ENCODE measurements around the gene ADGRB3. TPM values are rescaled to one million over a fixed set of nuclear protein-coding genes. Genes with fewer than 3 reads are reported as not detected.

Gene ADGRB3
- polyA plus RNA-seq, 1 experiment = not detected

DNA sequence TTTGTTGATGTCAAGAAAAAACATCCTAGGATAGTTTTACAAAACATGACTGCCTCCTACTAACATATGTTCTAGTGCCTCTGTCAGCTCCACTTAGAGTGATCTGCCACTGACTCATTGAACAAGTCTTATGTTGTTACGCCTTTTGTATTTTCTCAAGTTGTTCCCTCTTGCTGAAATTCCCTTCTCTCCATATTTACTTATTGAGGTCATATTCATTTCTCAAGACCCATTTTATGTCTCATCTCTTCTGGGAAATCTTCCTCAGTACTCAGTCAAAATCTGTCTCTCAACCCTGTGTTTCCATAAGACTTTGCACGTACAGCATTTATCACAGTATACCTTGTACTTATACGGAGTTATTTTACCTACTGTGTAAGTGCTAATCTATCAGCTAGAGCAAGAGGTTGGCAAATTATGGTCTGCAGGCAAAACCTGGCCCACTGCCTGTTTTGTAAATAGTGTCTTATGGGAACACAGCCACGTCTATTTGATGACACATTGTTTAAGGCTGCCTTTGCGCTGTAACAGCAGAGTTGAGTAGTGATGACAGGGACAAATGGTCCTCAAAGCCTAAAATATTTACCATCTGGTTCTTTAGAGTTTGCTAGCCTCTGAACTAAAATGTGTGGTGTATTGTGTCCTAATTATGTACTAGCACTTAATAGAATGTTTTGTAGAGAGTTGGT is 83.4 kb downstream of the ADGRB3 start:
- ChIA-PET POLR2A (no interaction called here), CTCF (no interaction called here)
- Histone ChIP-seq H3K27ac (ENCODE audit: low read depth, low read length) (no peak overlapping the region), H3K27me3 (ENCODE audit: control insufficient read depth, insufficient read depth, low read length) (no peaks in the 10 kb centered on the region), H3K9me3 (ENCODE audit: control insufficient read depth, insufficient read depth, low read length) (no peaks in the 10 kb centered on the region), H3K4me3 (ENCODE audit: low read depth, low read length) (no peak overlapping the region)
- no peak for DNase-seq (ENCODE audit: low read depth, low spot score)
- TF ChIP-seq, protein P1, sequence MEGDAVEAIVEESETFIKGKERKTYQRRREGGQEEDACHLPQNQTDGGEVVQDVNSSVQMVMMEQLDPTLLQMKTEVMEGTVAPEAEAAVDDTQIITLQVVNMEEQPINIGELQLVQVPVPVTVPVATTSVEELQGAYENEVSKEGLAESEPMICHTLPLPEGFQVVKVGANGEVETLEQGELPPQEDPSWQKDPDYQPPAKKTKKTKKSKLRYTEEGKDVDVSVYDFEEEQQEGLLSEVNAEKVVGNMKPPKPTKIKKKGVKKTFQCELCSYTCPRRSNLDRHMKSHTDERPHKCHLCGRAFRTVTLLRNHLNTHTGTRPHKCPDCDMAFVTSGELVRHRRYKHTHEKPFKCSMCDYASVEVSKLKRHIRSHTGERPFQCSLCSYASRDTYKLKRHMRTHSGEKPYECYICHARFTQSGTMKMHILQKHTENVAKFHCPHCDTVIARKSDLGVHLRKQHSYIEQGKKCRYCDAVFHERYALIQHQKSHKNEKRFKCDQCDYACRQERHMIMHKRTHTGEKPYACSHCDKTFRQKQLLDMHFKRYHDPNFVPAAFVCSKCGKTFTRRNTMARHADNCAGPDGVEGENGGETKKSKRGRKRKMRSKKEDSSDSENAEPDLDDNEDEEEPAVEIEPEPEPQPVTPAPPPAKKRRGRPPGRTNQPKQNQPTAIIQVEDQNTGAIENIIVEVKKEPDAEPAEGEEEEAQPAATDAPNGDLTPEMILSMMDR (IDR thresholded peaks at IDR 0.05; ENCODE audit: low read depth, low read length) = no peak

DNA sequence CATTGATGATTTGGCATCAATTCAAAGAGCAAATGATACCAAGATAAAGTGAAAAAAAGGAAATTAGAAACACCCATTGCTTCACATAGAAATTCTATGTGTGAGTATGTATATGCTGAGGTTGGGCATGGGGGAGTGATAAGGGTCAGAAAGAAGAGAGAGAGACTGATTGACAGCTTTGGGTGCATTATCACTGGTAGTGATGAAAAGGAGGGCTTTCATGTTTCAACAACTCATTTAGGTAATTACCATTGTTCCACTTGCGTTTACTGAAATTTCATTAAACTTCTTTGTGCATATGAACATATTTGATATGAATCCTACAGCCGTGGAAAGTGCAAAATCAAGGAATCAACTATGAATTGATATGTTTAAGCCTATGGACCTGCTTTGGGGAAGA is 84.7 kb downstream of the ADGRB3 start:
- ChIA-PET CTCF (no interaction called here), POLR2A (no interaction called here)
- Histone ChIP-seq H3K27ac (ENCODE audit: low read depth, low read length) (no peak overlapping the region), H3K27me3 (ENCODE audit: control insufficient read depth, insufficient read depth, low read length) (no peaks in the 10 kb centered on the region), H3K9me3 (ENCODE audit: control insufficient read depth, insufficient read depth, low read length) (no peaks in the 10 kb centered on the region), H3K4me3 (ENCODE audit: low read depth, low read length) (no peak overlapping the region)
- TF ChIP-seq, protein P1 (IDR thresholded peaks at IDR 0.05; ENCODE audit: low read depth, low read length) = no peak
- DNase-seq (ENCODE audit: low read depth, low spot score) = no peak

DNA sequence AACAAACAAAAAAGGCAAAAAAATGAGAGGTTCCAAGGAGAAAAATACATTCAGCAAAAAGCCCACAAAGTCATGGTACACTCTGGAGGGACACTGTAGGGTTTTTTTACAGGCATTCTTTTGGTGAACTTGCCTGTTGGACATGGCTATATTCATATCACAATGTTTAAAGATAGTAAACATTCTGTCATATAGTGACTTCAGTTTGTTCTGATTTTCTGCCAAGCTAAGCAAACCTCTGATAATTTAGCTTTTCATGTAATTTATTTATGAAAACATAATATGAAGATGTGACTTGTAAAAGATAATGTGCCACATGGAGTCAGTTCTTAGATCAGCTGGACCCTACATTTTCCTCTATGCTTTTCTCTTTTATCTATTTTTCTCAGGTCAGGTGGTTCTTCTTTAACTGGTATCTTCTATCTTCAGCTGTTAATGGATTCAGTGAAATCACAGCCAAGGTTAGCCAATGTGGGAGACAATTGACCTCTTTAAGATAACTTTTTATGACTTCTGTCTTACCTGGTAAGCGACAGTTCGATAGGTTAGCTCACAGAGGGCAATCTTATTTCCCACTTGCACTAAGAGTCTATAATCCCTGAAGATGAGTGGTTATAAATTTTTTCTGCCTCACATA is 87.9 kb downstream of the ADGRB3 start:
- no peak overlapping the region for H3K4me3 ChIP-seq (ENCODE audit: low read depth, low read length)
- ChIA-PET POLR2A (no interaction called here), CTCF (no interaction called here)
- TF ChIP-seq, protein P1 (IDR thresholded peaks at IDR 0.05; ENCODE audit: low read depth, low read length) = no peak
- no peak overlapping the region for H3K27ac ChIP-seq (ENCODE audit: low read depth, low read length)
- no peaks in the 10 kb centered on the region for H3K27me3 ChIP-seq (ENCODE audit: control insufficient read depth, insufficient read depth, low read length)
- DNase-seq (ENCODE audit: low read depth, low spot score) = no peak
- no peaks in the 10 kb centered on the region for H3K9me3 ChIP-seq (ENCODE audit: control insufficient read depth, insufficient read depth, low read length)

DNA sequence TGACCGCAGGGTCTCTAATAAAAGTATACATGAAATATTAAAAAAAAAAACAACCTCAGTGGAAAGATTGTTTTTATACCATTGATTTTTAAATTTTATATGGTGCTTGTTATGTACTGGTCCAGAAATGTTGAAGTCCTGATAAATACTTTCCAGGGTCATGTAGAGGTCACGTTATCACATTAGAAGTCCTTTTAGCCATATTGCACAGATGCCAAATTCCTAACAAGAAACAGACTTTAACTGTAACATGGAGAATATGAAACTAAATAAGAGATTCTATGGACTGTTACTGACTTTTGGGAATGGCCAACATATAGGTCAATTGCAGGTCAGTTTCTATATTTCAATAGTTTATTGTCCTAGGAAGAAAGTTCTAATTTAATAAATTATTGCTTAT is 89.0 kb downstream of the ADGRB3 start:
- ChIA-PET POLR2A (no interaction called here), CTCF (no interaction called here)
- TF ChIP-seq, protein P1 (IDR thresholded peaks at IDR 0.05; ENCODE audit: low read depth, low read length) = no peak
- DNase-seq (ENCODE audit: low read depth, low spot score) = no peak
- Histone ChIP-seq H3K4me3 (ENCODE audit: low read depth, low read length) (no peak overlapping the region), H3K27ac (ENCODE audit: low read depth, low read length) (no peak overlapping the region), H3K9me3 (ENCODE audit: control insufficient read depth, insufficient read depth, low read length) (no peaks in the 10 kb centered on the region), H3K27me3 (ENCODE audit: control insufficient read depth, insufficient read depth, low read length) (no peaks in the 10 kb centered on the region)

DNA sequence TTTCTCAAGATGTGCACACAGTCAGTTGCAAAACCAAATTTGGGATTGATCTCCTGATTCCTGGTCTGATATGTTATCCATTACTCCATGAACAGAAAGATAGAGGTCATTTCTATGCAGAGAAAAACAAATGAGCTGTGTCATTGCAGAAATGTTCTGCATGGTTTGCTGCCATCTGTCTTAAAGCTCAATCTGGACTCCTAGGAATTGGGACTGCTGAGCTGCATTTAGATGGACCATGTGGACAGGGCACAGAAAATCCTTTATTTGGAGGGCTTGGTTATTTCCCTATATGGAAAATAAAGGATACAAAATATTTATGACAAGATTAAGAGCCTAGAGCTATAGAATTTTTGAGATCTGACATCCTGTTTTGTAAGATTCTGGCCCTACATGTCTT is 91.3 kb downstream of the ADGRB3 start:
- no peak for DNase-seq (ENCODE audit: low read depth, low spot score)
- H3K27ac ChIP-seq (ENCODE audit: low read depth, low read length) = no peak overlapping the region
- TF ChIP-seq, protein P1 (IDR thresholded peaks at IDR 0.05; ENCODE audit: low read depth, low read length) = no peak
- ChIA-PET CTCF (no interaction called here), POLR2A (no interaction called here)
- H3K4me3 ChIP-seq (ENCODE audit: low read depth, low read length) = no peak overlapping the region
- no peaks in the 10 kb centered on the region for H3K9me3 ChIP-seq (ENCODE audit: control insufficient read depth, insufficient read depth, low read length)
- no peaks in the 10 kb centered on the region for H3K27me3 ChIP-seq (ENCODE audit: control insufficient read depth, insufficient read depth, low read length)
